ENCODE results near the gene NCOA1. TPM values are rescaled to one million over a fixed set of nuclear protein-coding genes. Genes with fewer than 3 reads are reported as not detected.
"Not testable (repeated sequence)": the region's sequence is repeated elsewhere in the genome, so short reads cannot be mapped to it uniquely, and the experiment has no call there.

The NCOA1 gene
- total RNA-seq, 1 donor from 2014 or later, result 29.0 TPM

GRCh38 chr2:24566209-24566608 lies 75.2 kb downstream of the NCOA1 start:
- Mint-ChIP-seq H3K4me3 (ENCODE audit: unreplicated experiment) (no peak overlapping the region), H3K36me3 (ENCODE audit: unreplicated experiment) (peaks cover 15% of the 10 kb centered on the region), H3K27me3 (ENCODE audit: unreplicated experiment) (no peaks in the 10 kb centered on the region), H3K27ac (ENCODE audit: unreplicated experiment) (no peak overlapping the region), H3K9me3 (ENCODE audit: unreplicated experiment) (no peaks in the 10 kb centered on the region), H3K4me1 (ENCODE audit: unreplicated experiment) (no peaks in the 10 kb centered on the region)
- TF ChIP-seq CTCF (IDR thresholded peaks at IDR 0.05), result no peak
- DNase-seq (ENCODE audit: extremely low spot score, unreplicated experiment), result no peak

GRCh38 chr2:24566630-24567029 lies 75.6 kb downstream of the NCOA1 start:
- Mint-ChIP-seq H3K4me3 (ENCODE audit: unreplicated experiment) (no peak overlapping the region), H3K36me3 (ENCODE audit: unreplicated experiment) (peaks cover 15% of the 10 kb centered on the region), H3K9me3 (ENCODE audit: unreplicated experiment) (no peaks in the 10 kb centered on the region), H3K4me1 (ENCODE audit: unreplicated experiment) (no peaks in the 10 kb centered on the region), H3K27ac (ENCODE audit: unreplicated experiment) (no peak overlapping the region), H3K27me3 (ENCODE audit: unreplicated experiment) (no peaks in the 10 kb centered on the region)
- DNase-seq (ENCODE audit: extremely low spot score, unreplicated experiment), result no peak
- no peak for TF ChIP-seq CTCF (IDR thresholded peaks at IDR 0.05)

GRCh38 chr2:24568551-24568950 lies 77.5 kb downstream of the NCOA1 start:
- no peak for TF ChIP-seq CTCF (IDR thresholded peaks at IDR 0.05)
- Mint-ChIP-seq H3K4me1 (ENCODE audit: unreplicated experiment) (no peaks in the 10 kb centered on the region), H3K27ac (ENCODE audit: unreplicated experiment) (no peak overlapping the region), H3K36me3 (ENCODE audit: unreplicated experiment) (peaks cover 15% of the 10 kb centered on the region), H3K4me3 (ENCODE audit: unreplicated experiment) (no peak overlapping the region), H3K27me3 (ENCODE audit: unreplicated experiment) (no peaks in the 10 kb centered on the region), H3K9me3 (ENCODE audit: unreplicated experiment) (no peaks in the 10 kb centered on the region)
- DNase-seq (ENCODE audit: extremely low spot score, unreplicated experiment), result no peak

GRCh38 chr2:24569565-24569964 lies 78.5 kb downstream of the NCOA1 start:
- H3K36me3 Mint-ChIP-seq (ENCODE audit: unreplicated experiment), result peaks cover 10% of the 10 kb centered on the region
- not testable (repeated sequence) for H3K9me3 Mint-ChIP-seq (ENCODE audit: unreplicated experiment); H3K27me3 Mint-ChIP-seq (ENCODE audit: unreplicated experiment); H3K4me3 Mint-ChIP-seq (ENCODE audit: unreplicated experiment); H3K27ac Mint-ChIP-seq (ENCODE audit: unreplicated experiment); DNase-seq (ENCODE audit: extremely low spot score, unreplicated experiment); H3K4me1 Mint-ChIP-seq (ENCODE audit: unreplicated experiment)

GRCh38 chr2:24570225-24570624 lies 79.2 kb downstream of the NCOA1 start:
- Mint-ChIP-seq H3K27me3 (ENCODE audit: unreplicated experiment) (no peaks in the 10 kb centered on the region), H3K9me3 (ENCODE audit: unreplicated experiment) (no peaks in the 10 kb centered on the region), H3K36me3 (ENCODE audit: unreplicated experiment) (peaks cover 12% of the 10 kb centered on the region), H3K27ac (ENCODE audit: unreplicated experiment) (no peak overlapping the region), H3K4me1 (ENCODE audit: unreplicated experiment) (no peaks in the 10 kb centered on the region), H3K4me3 (ENCODE audit: unreplicated experiment) (no peak overlapping the region)
- no peak for DNase-seq (ENCODE audit: extremely low spot score, unreplicated experiment)
- no peak for TF ChIP-seq CTCF (IDR thresholded peaks at IDR 0.05)

- no peak overlapping the region for H3K27ac Mint-ChIP-seq (ENCODE audit: unreplicated experiment)
- H3K36me3 Mint-ChIP-seq (ENCODE audit: unreplicated experiment), result peaks cover 4% of the 10 kb centered on the region
- no peak for TF ChIP-seq CTCF (IDR thresholded peaks at IDR 0.05)
Observed at GRCh38 chr2:24571828-24572442, 80.9 kb downstream of the NCOA1 start.

More at GRCh38 chr2:24571828-24572442, 80.9 kb downstream of the NCOA1 start:
- Mint-ChIP-seq H3K27me3 (ENCODE audit: unreplicated experiment) (no peaks in the 10 kb centered on the region), H3K9me3 (ENCODE audit: unreplicated experiment) (no peaks in the 10 kb centered on the region), H3K4me1 (ENCODE audit: unreplicated experiment) (no peaks in the 10 kb centered on the region), H3K4me3 (ENCODE audit: unreplicated experiment) (no peak overlapping the region)
- DNase-seq (ENCODE audit: extremely low spot score, unreplicated experiment), result no peak

All from osteocyte (in vitro differentiated cells).